ENCODE data around the gene IMMP2L.

- TF ChIP-seq EZH2 (IDR thresholded peaks at IDR 0.05; ENCODE audit: borderline replicate concordance, low read depth, low read length, severe bottlenecking) = no peak
- TF ChIP-seq CTCF (IDR thresholded peaks at IDR 0.05; ENCODE audit: extremely low read depth in 1 of 2, insufficient read depth in 1 of 2, low read depth in 1 of 2, low read length in 2 of 2) = no peak
- TF ChIP-seq POLR2AphosphoS5 (IDR thresholded peaks at IDR 0.05; ENCODE audit: insufficient read depth, low read depth, low read length) = no peak
- no peak for TF ChIP-seq POLR2A (IDR thresholded peaks at IDR 0.05; ENCODE audit: low read depth, low read length)
- no peak for TF ChIP-seq JUN (IDR thresholded peaks at IDR 0.05; ENCODE audit: borderline replicate concordance, insufficient read depth, insufficient read length, low read depth)
- no peak for TF ChIP-seq GATA2 (IDR thresholded peaks at IDR 0.05; ENCODE audit: insufficient read depth, insufficient read length, low read depth, low read length)
- TF ChIP-seq, protein P1, sequence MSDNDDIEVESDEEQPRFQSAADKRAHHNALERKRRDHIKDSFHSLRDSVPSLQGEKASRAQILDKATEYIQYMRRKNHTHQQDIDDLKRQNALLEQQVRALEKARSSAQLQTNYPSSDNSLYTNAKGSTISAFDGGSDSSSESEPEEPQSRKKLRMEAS (IDR thresholded peaks at IDR 0.05; ENCODE audit: insufficient read depth, insufficient read length) = no peak
Observed at GRCh38 chr7:110870926-110871325, 691.4 kb downstream of the IMMP2L start.
